Astrocyte of the spinal cord (primary cell): ENCODE data around the gene CD244.

Experiments
- DNase-seq: peaks from one replicate; pipeline ENCODE4 v3.0.0; 2011; ENCODE audit warnings: low read depth, low spot score
- H3K4me3 ChIP-seq: 2 replicates; pipeline ENCODE4 v1.5.1; 2011; ENCODE audit warnings: low read depth, mild to moderate bottlenecking, low read length, moderate library complexity
- CTCF ChIP-seq: IDR thresholded peaks from 2 replicates; pipeline ENCODE4 v1.5.1; 2012; ENCODE audit warnings: low read depth, mild to moderate bottlenecking, low read length, inconsistent platforms
- in situ Hi-C: cut with HindIII; loops from 2 replicates; pipeline ENCODE4 v1.10.0; 2017; ENCODE audit warnings: low sequenced_read_pairs

Gene CD244

DNA sequence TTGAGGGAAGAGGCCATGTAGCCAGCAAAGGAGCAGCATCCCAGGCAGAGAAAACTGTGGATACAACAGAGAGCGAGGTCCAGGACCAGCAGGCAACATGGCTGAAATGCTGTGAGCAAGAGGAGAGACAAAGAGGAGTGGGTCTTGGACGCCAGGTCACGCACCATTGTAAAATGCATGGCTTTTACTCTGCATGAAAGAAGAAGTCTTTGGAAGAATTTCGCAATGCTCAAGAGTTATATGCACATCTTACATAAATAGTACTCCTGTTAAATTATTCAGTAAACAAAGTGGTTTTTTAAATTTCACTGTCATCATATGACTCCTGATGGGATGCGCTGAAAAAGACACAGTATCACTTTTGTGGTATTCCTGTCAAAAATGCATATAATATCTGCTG lies 3.5 kb downstream of the CD244 start:
- DNase-seq: no peak
- TF ChIP-seq CTCF: no peak
- in situ Hi-C loops: no loop called here
- no peak overlapping the region for H3K4me3 ChIP-seq

GRCh38 chr1:160858507-160858906 lies 4.2 kb downstream of the CD244 start:
- no peak for DNase-seq
- in situ Hi-C loops: no loop called here
- no peak for TF ChIP-seq CTCF
- H3K4me3 ChIP-seq: no peak overlapping the region

GRCh38 chr1:160858097-160858496 lies 4.6 kb downstream of the CD244 start:
- no peak for TF ChIP-seq CTCF
- no peak overlapping the region for H3K4me3 ChIP-seq
- in situ Hi-C loops: no loop called here
- DNase-seq: no peak

- in situ Hi-C loops: no loop called here
- no peak for DNase-seq
- no peak overlapping the region for H3K4me3 ChIP-seq
- TF ChIP-seq CTCF: no peak
These were observed 7.3 kb downstream of the CD244 start for GRCh38 chr1:160855181-160855981.

- in situ Hi-C loops: no loop called here
- no peak overlapping the region for H3K4me3 ChIP-seq
- TF ChIP-seq CTCF: no peak
- no peak for DNase-seq
These were observed 8.9 kb downstream of the CD244 start for GRCh38 chr1:160853754-160854153.

- no peak for DNase-seq
- in situ Hi-C loops: no loop called here
- H3K4me3 ChIP-seq: no peak overlapping the region
- no peak for TF ChIP-seq CTCF
These were observed 9.7 kb downstream of the CD244 start for GRCh38 chr1:160853014-160853413.
